SU-DHL-6 (cell line): ENCODE results near the gene SLC43A2.

ENCODE experiments used
- H2AFZ ChIP-seq: fragments of 200-600 bp; sonication (generic); 2 replicates; pipeline ENCODE4 v1.6.1; 2014; ENCODE audit warnings: low read depth, mild to moderate bottlenecking, moderate library complexity, mixed read lengths, antibody characterized with exemption, low read length; ENCODE audit not compliant: severe bottlenecking
- H3F3A ChIP-seq: fragments of 200-600 bp; shearing (Covaris generic); 2 replicates; pipeline ENCODE4 v1.6.0; 2016; ENCODE audit warnings: antibody characterized with exemption, mild to moderate bottlenecking; ENCODE audit not compliant: insufficient read depth
- H3K27ac ChIP-seq: fragments of 200-600 bp; sonication (generic); 2 replicates; pipeline ENCODE4 v1.5.1; 2016; ENCODE audit warnings: low read depth, mild to moderate bottlenecking, low read length, moderate library complexity, mixed read lengths
- H3K27me3 ChIP-seq: fragments of 200-600 bp; sonication (generic), shearing (Covaris generic); 2 replicates; pipeline ENCODE4 v1.6.0; 2014; ENCODE audit warnings: mild to moderate bottlenecking, low read length
- H3K36me3 ChIP-seq: fragments of 200-600 bp; sonication (generic); 2 replicates; pipeline ENCODE4 v1.6.1; 2014; ENCODE audit warnings: mild to moderate bottlenecking, low read length, mixed read lengths
- H3K4me2 ChIP-seq: fragments of 300-600, 200-600 bp; shearing (Covaris generic), sonication (generic); 2 replicates; pipeline ENCODE4 v1.6.0; 2014; ENCODE audit warnings: low read length, low read depth, mild to moderate bottlenecking; ENCODE audit not compliant: poor library complexity, severe bottlenecking
- H3K4me3 ChIP-seq: fragments of 200-600 bp; sonication (generic); 2 replicates; pipeline ENCODE4 v1.5.1; 2014; ENCODE audit warnings: antibody characterized with exemption, low read length, mild to moderate bottlenecking, mixed read lengths; ENCODE audit not compliant: insufficient read depth, poor library complexity, severe bottlenecking
- H3K79me2 ChIP-seq: fragments of 200-600 bp; sonication (generic); 2 replicates; pipeline ENCODE4 v1.6.1; 2014; ENCODE audit warnings: mild to moderate bottlenecking, low read length, moderate library complexity; ENCODE audit not compliant: insufficient read depth
- H3K9ac ChIP-seq: fragments of 200-600 bp; sonication (generic); 2 replicates; pipeline ENCODE4 v1.7.0; 2014; ENCODE audit warnings: mild to moderate bottlenecking, low read length
- H3K9me2 ChIP-seq: fragments of 200-600 bp; sonication (generic); replicated peaks from 2 replicates; pipeline ENCODE4 v1.6.1; 2014; ENCODE audit warnings: low read length; ENCODE audit not compliant: insufficient read depth
- H3K9me3 ChIP-seq: fragments of 200-600 bp; sonication (generic); 2 replicates; pipeline ENCODE4 v1.6.1; 2014; ENCODE audit warnings: low read length, mixed read lengths; ENCODE audit not compliant: insufficient read depth
- H4K20me1 ChIP-seq: fragments of 200-600 bp; sonication (generic); 2 replicates; pipeline ENCODE4 v1.6.1; 2014; ENCODE audit warnings: low read depth, mild to moderate bottlenecking, antibody characterized with exemption, low read length, moderate library complexity, mixed read lengths
- CTCF ChIP-seq: fragments of 200-600 bp; sonication (generic); IDR thresholded peaks from one replicate; pipeline ENCODE4 v1.5.1; 2017; ENCODE audit warnings: antibody characterized with exemption, mild to moderate bottlenecking, low read length, moderate library complexity; ENCODE audit not compliant: insufficient read depth, poor library complexity, severe bottlenecking
- EZH2phosphoT487 ChIP-seq: fragments of 200-600 bp; sonication (generic), shearing (Covaris generic); conservative IDR thresholded peaks from 2 replicates; pipeline ENCODE4 v1.6.1; 2018; ENCODE audit warnings: mild to moderate bottlenecking, antibody characterized with exemption, low read length, moderate library complexity, mixed read lengths

SLC43A2 gene

GRCh38 chr17:1590029-1590746 lies 38.4 kb downstream of the SLC43A2 start:
- H3K36me3 ChIP-seq: no peaks in the 10 kb centered on the region
- H3K9ac ChIP-seq: no peak overlapping the region

GRCh38 chr17:1588821-1589585 lies 39.6 kb downstream of the SLC43A2 start:
- Histone ChIP-seq H3K36me3 (no peaks in the 10 kb centered on the region), H3F3A (peaks cover 10% of the 10 kb centered on the region), H3K9ac (no peak overlapping the region), H2AFZ (no peak overlapping the region), H3K27ac (no peak overlapping the region), H3K9me3 (no peaks in the 10 kb centered on the region), H3K4me2 (no peak overlapping the region), H3K4me3 (no peak overlapping the region), H4K20me1 (no peaks in the 10 kb centered on the region), H3K9me2 (no peaks in the 10 kb centered on the region), H3K27me3 (no peaks in the 10 kb centered on the region), H3K79me2 (no peaks in the 10 kb centered on the region)
- TF ChIP-seq EZH2phosphoT487: no peak
- no peak for TF ChIP-seq CTCF

More at GRCh38 chr17:1590029-1590746, 38.4 kb downstream of the SLC43A2 start:
- H3K4me2 ChIP-seq: no peak overlapping the region
- H3K9me3 ChIP-seq: no peaks in the 10 kb centered on the region
- no peak overlapping the region for H2AFZ ChIP-seq
- no peaks in the 10 kb centered on the region for H3K27me3 ChIP-seq
- TF ChIP-seq EZH2phosphoT487 (no peak), CTCF (no peak)
- no peaks in the 10 kb centered on the region for H4K20me1 ChIP-seq
- H3K9me2 ChIP-seq: no peaks in the 10 kb centered on the region
- peaks cover 10% of the 10 kb centered on the region for H3F3A ChIP-seq
- H3K79me2 ChIP-seq: no peaks in the 10 kb centered on the region
- peak overlapping the region; percentile 55 for H3K27ac ChIP-seq
- no peak overlapping the region for H3K4me3 ChIP-seq

GRCh38 chr17:1584167-1584566 lies 44.5 kb downstream of the SLC43A2 start:
- H3K9me2 ChIP-seq: no peaks in the 10 kb centered on the region
- no peaks in the 10 kb centered on the region for H4K20me1 ChIP-seq
- H3K36me3 ChIP-seq: no peaks in the 10 kb centered on the region
- no peak overlapping the region for H2AFZ ChIP-seq
- no peaks in the 10 kb centered on the region for H3K27me3 ChIP-seq
- H3K27ac ChIP-seq: no peak overlapping the region
- TF ChIP-seq CTCF: no peak
- TF ChIP-seq EZH2phosphoT487: no peak
- H3K79me2 ChIP-seq: no peaks in the 10 kb centered on the region
- H3K9me3 ChIP-seq: no peaks in the 10 kb centered on the region
- no peak overlapping the region for H3K9ac ChIP-seq
- H3F3A ChIP-seq: no peaks in the 10 kb centered on the region
- H3K4me2 ChIP-seq: no peak overlapping the region
- H3K4me3 ChIP-seq: no peak overlapping the region
